NCI-H146 treated with DMSO at 0.1 percent for 48 hours (cell line): Measurements from ENCODE around the gene LRRC15.

Experiments used
- DNase-seq: peaks from one replicate; lab custom pipeline; 2025; ENCODE audit not compliant: unreplicated experiment; lab: John Stamatoyannopoulos, UW

Gene LRRC15

GRCh38 chr3:194369522-194370279 is at the start of gene LRRC15:
Gene LRRC15 (minus strand): TSS chr3:194369743. CDS start chr3:194361043, 8,700 bp downstream.
- DNase-seq: no peak

- DNase-seq: no peak
These were observed 49.1 kb upstream of the LRRC15 start for GRCh38 chr3:194418671-194419070.

- DNase-seq: no peak
These were observed 37.9 kb upstream of the LRRC15 start for GRCh38 chr3:194407423-194407822.

GRCh38 chr3:194405766-194406165 is 36.2 kb upstream of the LRRC15 start:
- DNase-seq: no peak

- DNase-seq: peak; percentile 75
These were observed 35.0 kb upstream of the LRRC15 start for GRCh38 chr3:194404365-194405140.

DNA sequence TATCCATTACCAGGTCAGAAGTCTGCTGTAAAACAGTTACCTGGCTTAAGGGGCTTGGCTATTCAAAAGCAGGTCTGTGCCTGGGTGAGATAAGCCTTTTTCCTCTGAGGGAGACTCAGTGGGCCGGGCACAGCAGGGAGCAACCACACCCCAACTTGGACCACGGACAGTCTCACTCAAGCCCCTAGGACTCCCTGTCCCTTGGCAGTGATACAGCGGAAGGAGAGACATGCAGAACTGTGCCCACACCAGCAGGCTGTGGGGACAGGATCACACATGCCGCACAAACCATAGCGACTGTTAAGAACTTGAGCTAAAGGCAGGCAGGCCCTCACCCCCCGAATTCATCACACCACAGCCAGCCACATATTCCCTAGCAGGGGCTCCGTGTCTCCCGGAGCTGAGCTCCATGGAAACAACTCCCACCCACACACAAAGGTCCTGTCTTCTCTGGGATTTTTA is 32.4 kb upstream of the LRRC15 start:
- DNase-seq: no peak

GRCh38 chr3:194401346-194401745 is 31.8 kb upstream of the LRRC15 start:
- no peak for DNase-seq

DNA sequence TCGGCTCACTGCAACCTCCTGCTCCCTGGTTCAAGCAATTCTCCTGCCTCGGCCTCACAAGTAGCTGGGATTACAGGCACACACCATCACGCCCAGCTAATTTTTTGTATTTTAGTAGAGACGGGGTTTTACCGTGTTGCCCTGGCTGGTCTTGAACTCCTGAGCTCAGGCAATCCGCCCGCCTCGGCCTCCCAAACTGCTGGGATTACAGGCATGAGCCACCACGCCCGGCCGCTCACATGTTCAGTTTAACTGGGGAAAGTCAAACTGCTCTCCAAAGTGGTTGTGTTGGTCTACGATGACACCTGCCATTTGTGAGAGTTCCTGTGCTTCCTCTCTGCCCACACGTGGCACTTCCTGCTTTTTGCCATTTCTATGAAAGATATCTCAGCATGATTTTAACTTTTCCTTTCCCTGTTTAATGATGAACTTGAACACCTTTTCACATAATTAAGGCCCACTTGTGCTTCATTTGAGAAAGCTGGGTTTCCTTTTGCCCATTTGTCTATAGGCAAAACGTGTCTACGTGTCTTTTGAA is 30.4 kb upstream of the LRRC15 start:
- DNase-seq: no peak

DNA sequence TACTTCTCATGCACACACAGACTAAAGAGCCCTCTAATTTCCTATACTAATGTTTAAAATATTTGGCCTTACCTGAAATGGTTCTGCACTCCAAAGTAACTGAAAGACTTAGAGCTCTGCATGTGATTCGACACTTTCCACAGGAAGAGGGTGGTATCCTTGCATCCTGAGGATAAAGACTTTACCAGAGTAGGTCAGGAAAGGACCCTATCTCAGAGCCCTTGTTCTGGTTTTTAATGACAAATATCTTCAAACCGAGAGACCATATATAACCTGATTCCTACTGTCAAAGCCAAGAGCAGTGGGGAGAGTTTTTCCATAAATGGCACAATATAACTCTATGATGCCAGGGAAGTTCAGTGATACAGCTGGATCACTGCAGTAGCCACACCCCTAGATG is 29.6 kb upstream of the LRRC15 start, which contains the start of gene GP5:
Gene GP5 (minus strand): TSS at position 101 of the 400 bp plus-strand sequence. CDS start 984 bp downstream, outside the sequence.
- no peak for DNase-seq

- DNase-seq: no peak
These were observed 28.3 kb upstream of the LRRC15 start for GRCh38 chr3:194397757-194398312.

DNA sequence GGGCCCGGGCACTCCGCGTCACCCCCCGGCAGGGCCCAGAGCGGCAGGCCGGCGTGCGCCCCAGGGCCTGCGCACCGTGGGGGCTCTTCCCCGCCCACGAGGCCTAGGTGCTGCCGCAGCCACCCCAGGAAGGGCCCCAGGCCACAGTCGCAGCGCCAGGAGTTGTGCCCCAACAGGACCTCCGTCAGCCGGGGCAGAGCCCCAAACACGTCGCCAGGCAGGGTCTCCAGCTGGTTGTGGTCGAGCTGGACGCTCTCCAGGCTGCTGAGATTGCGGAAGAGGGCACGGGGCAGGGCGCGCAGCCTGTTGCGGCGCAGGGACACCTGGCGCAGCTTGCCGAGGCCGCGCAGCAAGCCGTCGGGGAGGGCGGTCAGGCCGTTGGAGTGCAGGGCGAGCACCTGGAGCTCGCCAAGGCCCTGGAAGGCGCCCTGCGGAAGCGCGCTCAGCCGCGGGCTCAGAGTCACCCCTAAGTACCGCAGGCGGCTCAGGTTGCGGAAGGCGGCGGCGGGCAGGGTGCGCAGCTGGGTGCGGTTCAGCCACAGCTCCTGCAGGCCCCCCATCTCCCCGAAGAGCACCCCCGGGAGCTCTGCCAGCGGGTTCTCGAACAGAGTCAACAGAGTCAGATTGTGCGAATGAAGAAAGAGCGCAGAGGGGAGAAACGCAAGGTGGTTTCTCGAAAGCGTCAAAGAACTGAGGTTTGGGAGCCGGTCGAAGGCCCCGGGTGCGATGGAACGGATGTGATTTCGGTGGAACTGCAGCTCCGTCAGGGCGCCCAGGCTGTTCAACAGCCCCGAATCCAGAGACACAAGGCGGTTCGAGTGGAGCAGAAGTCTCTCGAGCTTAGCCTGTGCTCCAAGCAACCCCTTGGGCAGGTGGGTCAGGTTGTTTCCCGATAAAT is 27.6 kb upstream of the LRRC15 start:
- DNase-seq: no peak

DNA sequence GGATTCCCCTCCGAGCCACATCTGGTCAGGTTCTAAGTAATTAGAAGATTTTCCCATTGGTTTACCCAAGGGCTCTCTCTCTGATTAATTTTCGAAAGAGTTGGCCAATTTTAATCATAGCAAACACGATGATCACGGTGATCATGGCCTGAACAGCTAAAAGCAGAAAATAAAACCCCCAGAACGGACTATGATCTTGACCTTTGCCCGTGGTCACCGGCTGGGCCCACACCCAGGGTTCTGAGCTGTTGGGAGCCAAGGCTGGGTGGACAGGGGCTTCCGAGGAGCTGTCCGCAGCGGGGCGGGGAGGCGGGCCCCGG is 27.0 kb upstream of the LRRC15 start:
- DNase-seq: no peak

DNA sequence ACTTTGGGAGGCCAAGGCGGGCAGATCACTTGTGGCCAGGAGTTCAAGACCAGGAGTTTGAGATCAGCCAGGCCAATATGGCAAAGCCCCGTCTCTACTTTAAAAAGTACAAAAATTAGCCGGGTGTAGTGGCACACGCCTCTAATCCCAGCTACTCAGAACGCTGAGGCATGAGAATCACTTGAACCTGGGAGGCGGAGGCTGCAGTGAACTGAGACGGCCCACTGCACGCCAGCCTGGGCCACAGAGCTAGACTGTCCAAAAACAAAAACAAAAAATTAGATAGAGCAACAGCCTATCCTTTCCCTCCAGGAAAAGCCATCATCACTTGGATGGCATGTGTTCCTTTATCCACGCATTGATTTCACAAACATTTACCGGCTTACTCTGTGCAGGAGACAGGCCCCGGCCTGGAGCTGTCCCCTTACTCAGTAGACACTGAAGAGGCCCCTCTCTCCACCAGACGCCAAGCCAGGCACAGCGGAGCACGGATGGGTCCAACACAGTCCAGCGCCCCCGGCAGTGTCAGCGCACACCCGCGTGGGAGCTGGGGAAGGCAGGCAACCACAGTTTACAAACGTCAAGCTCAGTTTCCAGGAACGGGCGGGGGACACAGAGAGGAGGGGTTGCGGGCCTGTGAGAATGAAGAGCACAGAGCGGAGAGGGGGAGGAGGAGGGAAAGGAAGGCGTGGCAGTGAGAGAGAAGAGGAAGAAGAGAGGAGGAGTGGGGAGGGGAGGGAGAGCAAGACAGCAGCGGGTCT is 26.4 kb upstream of the LRRC15 start:
- no peak for DNase-seq

GRCh38 chr3:194395212-194395611 is 25.7 kb upstream of the LRRC15 start:
- DNase-seq: peak; percentile 76

DNA sequence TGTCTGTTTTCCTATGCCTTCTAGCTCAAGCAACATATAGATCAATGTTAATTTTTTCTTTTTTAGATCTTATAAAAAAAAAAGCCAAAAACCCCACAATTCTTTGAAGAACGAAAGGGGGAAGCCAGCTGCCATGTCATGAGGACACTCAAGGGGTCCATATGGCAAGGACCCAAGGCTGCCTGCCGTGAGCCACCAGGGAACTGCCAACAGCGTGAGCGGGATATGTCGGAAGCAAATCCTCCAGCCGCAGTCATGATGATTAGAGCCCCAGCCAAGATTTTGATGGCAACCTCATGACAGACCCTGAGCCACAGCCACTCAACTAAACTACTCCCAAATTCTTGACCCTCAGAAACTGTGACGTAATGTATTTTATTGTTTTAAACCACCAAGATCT is 23.0 kb upstream of the LRRC15 start:
- DNase-seq: no peak

DNA sequence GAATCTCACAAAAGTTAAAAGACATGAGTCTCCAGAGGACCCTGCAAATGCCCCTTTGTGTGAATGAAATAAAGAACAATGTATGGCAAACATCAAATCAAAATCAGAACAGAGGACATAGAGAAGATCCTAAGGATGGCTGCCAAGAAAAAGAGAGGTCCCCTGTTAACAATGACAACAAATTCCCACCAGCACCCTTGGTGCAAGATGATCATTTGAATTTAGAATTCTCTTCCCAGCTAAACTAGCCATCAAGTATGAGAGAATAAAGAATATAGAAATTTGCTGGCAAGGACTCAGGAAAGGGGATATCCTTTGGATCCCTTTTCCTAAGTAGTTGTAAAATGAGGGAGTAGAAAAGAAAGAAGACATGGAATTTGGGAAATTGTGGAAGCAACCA is 21.3 kb upstream of the LRRC15 start:
- no peak for DNase-seq

DNA sequence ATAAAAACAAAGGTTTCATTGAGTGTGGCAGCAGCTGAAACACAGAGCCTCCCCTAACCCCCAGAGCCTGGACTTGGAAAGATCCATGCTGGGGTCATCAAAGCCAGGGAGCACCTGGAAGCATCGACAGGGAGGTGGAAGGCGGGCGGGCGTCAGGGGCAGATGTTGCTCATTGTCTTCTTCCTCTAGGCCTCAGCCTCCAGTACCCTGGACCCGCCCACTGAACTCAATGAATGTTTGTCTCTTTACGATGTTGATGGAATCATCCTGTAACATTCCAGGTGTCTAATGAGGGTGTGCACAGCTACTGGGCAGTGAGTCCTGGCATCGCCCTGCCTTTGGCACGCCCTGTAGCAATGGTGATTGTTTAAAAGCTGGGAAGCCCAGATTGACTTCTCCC is 19.7 kb upstream of the LRRC15 start:
- DNase-seq: no peak

GRCh38 chr3:194387926-194388418 is 18.4 kb upstream of the LRRC15 start:
- DNase-seq: no peak

DNA sequence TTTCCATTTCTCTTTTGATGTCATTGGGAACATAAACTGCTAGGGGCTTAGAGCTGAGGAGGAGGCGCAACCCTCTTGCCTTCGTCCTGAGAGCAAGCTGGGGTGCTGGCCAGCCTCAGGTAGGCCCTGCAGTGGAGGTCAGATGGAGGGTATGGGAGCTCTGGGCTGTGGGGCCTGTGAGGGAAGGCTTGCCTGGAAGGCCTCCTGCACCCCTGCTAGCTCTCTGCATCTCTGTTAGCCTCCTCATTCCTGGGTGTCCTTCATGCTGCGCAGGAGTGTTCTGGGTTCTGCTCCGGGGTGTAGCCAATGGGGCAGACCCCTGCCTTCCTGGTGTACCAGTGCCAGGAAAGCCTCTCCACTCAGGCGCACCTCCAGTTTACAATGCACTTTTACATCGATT is 17.7 kb upstream of the LRRC15 start:
- no peak for DNase-seq

DNA sequence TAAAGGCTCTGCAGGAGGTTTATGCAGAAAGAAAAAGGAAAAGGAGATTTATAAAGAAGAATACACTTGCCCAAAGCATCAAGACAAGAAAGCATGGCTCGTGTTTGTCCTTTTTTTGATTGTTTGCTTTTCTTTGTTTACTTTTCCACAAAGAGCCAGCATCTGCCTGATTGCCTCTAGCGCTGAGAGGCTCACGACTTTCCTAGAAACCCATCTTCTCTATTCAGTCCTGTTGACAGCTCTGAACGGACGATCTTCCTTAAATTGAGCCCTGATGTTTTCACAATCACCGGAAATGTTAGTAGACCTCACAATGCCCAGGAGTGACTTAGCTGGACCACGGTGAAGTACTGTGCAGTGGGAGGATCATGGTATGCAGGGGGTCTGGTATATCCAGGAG is 17.1 kb upstream of the LRRC15 start:
- DNase-seq: peak; percentile 80
